HL-60 (cell line): Measurements from ENCODE around the gene MON2.

Experiments
- DNase-seq, 2 experiments: peaks; one replicate each; pipeline ENCODE4 v3.0.0-alpha.2; 2010 to 2020; ENCODE audit warnings: low read depth in 1 of 2, low spot score in 1 of 2
- H3K27ac ChIP-seq: fragments of 250-450 bp; sonication (Bioruptor Pico); replicated peaks from 2 replicates; pipeline ENCODE4 v1.5.1; 2020; ENCODE audit warnings: mild to moderate bottlenecking, moderate library complexity
- H3K27me3 ChIP-seq: fragments of 250-450 bp; sonication (Bioruptor Pico); 2 replicates; pipeline ENCODE4 v1.5.1; 2021; ENCODE audit warnings: mild to moderate bottlenecking, moderate library complexity; ENCODE audit not compliant: insufficient read depth, poor library complexity, severe bottlenecking
- H3K4me3 ChIP-seq: replicated peaks from 2 replicates; pipeline ENCODE4 v1.5.1; 2011; ENCODE audit warnings: mild to moderate bottlenecking, control low read depth, low read length; ENCODE audit not compliant: insufficient read depth
- CTCF ChIP-seq: IDR thresholded peaks from one replicate; pipeline ENCODE4 v1.5.1; 2011; ENCODE audit warnings: low read length, control low read depth, inconsistent platforms; ENCODE audit not compliant: insufficient read depth
- GABPA ChIP-seq: IDR thresholded peaks from 2 replicates; pipeline ENCODE4 v1.6.1; 2012; ENCODE audit warnings: low read depth
- POLR2AphosphoS5 ChIP-seq: IDR thresholded peaks from 2 replicates; pipeline ENCODE4 v1.6.1; 2012; ENCODE audit warnings: low read depth
- SPI1 ChIP-seq: IDR thresholded peaks from 2 replicates; pipeline ENCODE4 v1.6.1; 2012; ENCODE audit warnings: low read depth, mild to moderate bottlenecking, borderline replicate concordance
- TF ChIP-seq, protein P1 (sequence below): IDR thresholded peaks from 2 replicates; pipeline ENCODE4 v1.6.1; 2012; ENCODE audit warnings: low read depth; ENCODE audit not compliant: insufficient replicate concordance

Gene MON2

GRCh38 chr12:62434494-62435302 is 31.9 kb upstream of the MON2 start:
- Histone ChIP-seq H3K4me3 (peak overlapping the region; percentile 46), H3K27me3 (no peaks in the 10 kb centered on the region), H3K27ac (no peak overlapping the region)
- DNase-seq = peak in 1 of 2 experiments; percentile 4
- TF ChIP-seq, protein P1, sequence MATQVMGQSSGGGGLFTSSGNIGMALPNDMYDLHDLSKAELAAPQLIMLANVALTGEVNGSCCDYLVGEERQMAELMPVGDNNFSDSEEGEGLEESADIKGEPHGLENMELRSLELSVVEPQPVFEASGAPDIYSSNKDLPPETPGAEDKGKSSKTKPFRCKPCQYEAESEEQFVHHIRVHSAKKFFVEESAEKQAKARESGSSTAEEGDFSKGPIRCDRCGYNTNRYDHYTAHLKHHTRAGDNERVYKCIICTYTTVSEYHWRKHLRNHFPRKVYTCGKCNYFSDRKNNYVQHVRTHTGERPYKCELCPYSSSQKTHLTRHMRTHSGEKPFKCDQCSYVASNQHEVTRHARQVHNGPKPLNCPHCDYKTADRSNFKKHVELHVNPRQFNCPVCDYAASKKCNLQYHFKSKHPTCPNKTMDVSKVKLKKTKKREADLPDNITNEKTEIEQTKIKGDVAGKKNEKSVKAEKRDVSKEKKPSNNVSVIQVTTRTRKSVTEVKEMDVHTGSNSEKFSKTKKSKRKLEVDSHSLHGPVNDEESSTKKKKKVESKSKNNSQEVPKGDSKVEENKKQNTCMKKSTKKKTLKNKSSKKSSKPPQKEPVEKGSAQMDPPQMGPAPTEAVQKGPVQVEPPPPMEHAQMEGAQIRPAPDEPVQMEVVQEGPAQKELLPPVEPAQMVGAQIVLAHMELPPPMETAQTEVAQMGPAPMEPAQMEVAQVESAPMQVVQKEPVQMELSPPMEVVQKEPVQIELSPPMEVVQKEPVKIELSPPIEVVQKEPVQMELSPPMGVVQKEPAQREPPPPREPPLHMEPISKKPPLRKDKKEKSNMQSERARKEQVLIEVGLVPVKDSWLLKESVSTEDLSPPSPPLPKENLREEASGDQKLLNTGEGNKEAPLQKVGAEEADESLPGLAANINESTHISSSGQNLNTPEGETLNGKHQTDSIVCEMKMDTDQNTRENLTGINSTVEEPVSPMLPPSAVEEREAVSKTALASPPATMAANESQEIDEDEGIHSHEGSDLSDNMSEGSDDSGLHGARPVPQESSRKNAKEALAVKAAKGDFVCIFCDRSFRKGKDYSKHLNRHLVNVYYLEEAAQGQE = no peak

- TF ChIP-seq, protein P1 = no peak
- TF ChIP-seq CTCF (peak; percentile 50), SPI1 (peak; percentile 33; the same call in 1 of the 2 replicates)
- Histone ChIP-seq H3K27ac (no peak overlapping the region), H3K4me3 (peak overlapping the region; percentile 46), H3K27me3 (no peaks in the 10 kb centered on the region)
- DNase-seq = peak; percentile 11 to 72
Observed at GRCh38 chr12:62435303-62436163, 31.1 kb upstream of the MON2 start.

DNA sequence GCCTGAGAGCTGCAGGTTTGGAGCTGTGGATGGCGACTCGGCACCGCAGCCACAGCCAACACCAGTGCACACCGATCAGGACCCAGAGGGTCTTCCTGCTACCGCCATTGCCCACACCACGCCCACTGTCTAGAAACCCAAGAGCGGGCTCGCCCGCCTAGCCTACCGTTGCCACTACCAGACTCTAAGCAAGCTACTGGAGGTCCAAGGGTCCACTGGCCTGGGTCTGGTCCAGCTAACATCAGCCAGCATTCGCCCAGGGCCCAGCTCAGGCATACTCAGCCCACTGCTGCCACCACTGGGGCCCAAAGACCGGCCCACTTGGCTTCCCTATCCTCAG is 30.5 kb upstream of the MON2 start:
- TF ChIP-seq SPI1 (no peak), CTCF (no peak), GABPA (no peak), POLR2AphosphoS5 (no peak)
- TF ChIP-seq, protein P1 = no peak
- DNase-seq = no peak
- H3K27me3 ChIP-seq = no peaks in the 10 kb centered on the region
- no peak overlapping the region for H3K4me3 ChIP-seq
- no peak overlapping the region for H3K27ac ChIP-seq
